Neural cell (in vitro differentiated cells): Measurements from ENCODE around the gene SEL1L2. TPM values are rescaled to one million over a fixed set of nuclear protein-coding genes. Genes with fewer than 3 reads are reported as not detected.

ENCODE experiments used
- H2AFZ ChIP-seq: fragments of 200-600, 300-800 bp; sonication (generic), shearing (Covaris generic); 2 replicates; pipeline ENCODE4 v1.6.0; 2014; ENCODE audit warnings: low read depth, mild to moderate bottlenecking, antibody characterized with exemption, low read length, moderate library complexity
- H3F3A ChIP-seq: fragments of 200-600 bp; shearing (Covaris generic); 2 replicates; pipeline ENCODE4 v1.6.1; 2016; ENCODE audit warnings: mild to moderate bottlenecking, moderate library complexity, mixed read lengths, antibody characterized with exemption, low read length; ENCODE audit not compliant: insufficient read depth, poor library complexity, severe bottlenecking
- H3K27ac ChIP-seq: fragments of 200-600, 300-800 bp; sonication (generic), shearing (Covaris generic); 2 replicates; pipeline ENCODE4 v1.5.1; 2014; ENCODE audit warnings: mild to moderate bottlenecking, low read length, moderate library complexity
- H3K27me3 ChIP-seq: fragments of 300-800, 200-600 bp; sonication (generic), shearing (Covaris generic); 2 replicates; pipeline ENCODE4 v1.6.0; 2014; ENCODE audit warnings: mild to moderate bottlenecking, low read depth, low read length, moderate library complexity; ENCODE audit not compliant: insufficient read depth
- H3K36me3 ChIP-seq: fragments of 300-800, 200-600 bp; sonication (generic), shearing (Covaris generic); 2 replicates; pipeline ENCODE4 v1.5.1; 2014; ENCODE audit warnings: mild to moderate bottlenecking, antibody characterized with exemption, low read length, moderate library complexity; ENCODE audit not compliant: insufficient read depth
- H3K4me2 ChIP-seq: fragments of 300-800, 200-600 bp; sonication (generic), shearing (Covaris generic); 2 replicates; pipeline ENCODE4 v1.6.0; 2014; ENCODE audit warnings: mild to moderate bottlenecking, low read length
- H3K4me3 ChIP-seq: fragments of 300-800, 200-600 bp; sonication (generic), shearing (Covaris generic); 2 replicates; pipeline ENCODE4 v1.5.1; 2014; ENCODE audit warnings: mild to moderate bottlenecking, low read length, moderate library complexity
- H3K79me2 ChIP-seq: fragments of 200-600 bp; shearing (Covaris generic); replicated peaks from 2 replicates; pipeline ENCODE4 v1.6.0; 2014; ENCODE audit warnings: mild to moderate bottlenecking, low read length, moderate library complexity; ENCODE audit not compliant: insufficient read depth
- H3K9ac ChIP-seq: fragments of 300-800, 200-600 bp; sonication (generic), shearing (Covaris generic); 2 replicates; pipeline ENCODE4 v1.6.1; 2016; ENCODE audit warnings: mild to moderate bottlenecking, low read length, mixed read lengths
- H3K9me2 ChIP-seq: fragments of 200-600 bp; shearing (Covaris generic); 2 replicates; pipeline ENCODE4 v1.6.1; 2016; ENCODE audit warnings: mild to moderate bottlenecking, low read length, mixed read lengths; ENCODE audit not compliant: insufficient read depth
- H3K9me3 ChIP-seq: fragments of 200-600, 300-800 bp; sonication (generic), shearing (Covaris generic); 2 replicates; pipeline ENCODE4 v1.6.1; 2016; ENCODE audit warnings: mild to moderate bottlenecking, mixed run types, low read length, moderate library complexity, mixed read lengths
- H4K20me1 ChIP-seq: fragments of 200-600 bp; shearing (Covaris generic); 2 replicates; pipeline ENCODE4 v1.6.1; 2016; ENCODE audit warnings: mild to moderate bottlenecking, mixed run types; ENCODE audit not compliant: insufficient read depth
- CTCF ChIP-seq: fragments of 450-650 bp; IDR thresholded peaks from 2 replicates; pipeline ENCODE4 v1.5.1; 2014; ENCODE audit warnings: antibody characterized with exemption, mild to moderate bottlenecking, moderate library complexity; ENCODE audit not compliant: poor library complexity, severe bottlenecking
- EP300 ChIP-seq: fragments of 450-650 bp; conservative IDR thresholded peaks from 2 replicates; pipeline ENCODE4 v1.6.1; 2014; ENCODE audit warnings: antibody characterized with exemption, mild to moderate bottlenecking, moderate library complexity; ENCODE audit not compliant: poor library complexity, severe bottlenecking
- EZH2 ChIP-seq: fragments of 200-600, 300-800 bp; shearing (Covaris generic), sonication (generic); IDR thresholded peaks from 2 replicates; pipeline ENCODE4 v1.6.1; 2014; ENCODE audit warnings: antibody characterized with exemption, low read length, borderline replicate concordance, mild to moderate bottlenecking; ENCODE audit not compliant: insufficient read depth, poor library complexity, severe bottlenecking
- MXI1 ChIP-seq: fragments of 450-650 bp; conservative IDR thresholded peaks from 2 replicates; pipeline ENCODE4 v1.6.1; 2014; ENCODE audit warnings: antibody characterized with exemption, mild to moderate bottlenecking; ENCODE audit not compliant: poor library complexity, severe bottlenecking
- POLR2AphosphoS5 ChIP-seq: IDR thresholded peaks from 2 replicates; pipeline ENCODE4 v1.6.1; 2012
- RAD21 ChIP-seq: fragments of 450-650 bp; conservative IDR thresholded peaks from 2 replicates; pipeline ENCODE4 v1.6.1; 2014; ENCODE audit warnings: antibody characterized with exemption, mild to moderate bottlenecking, moderate library complexity
- REST ChIP-seq: IDR thresholded peaks from 2 replicates; pipeline ENCODE4 v1.6.1; 2012; ENCODE audit warnings: borderline replicate concordance
- SMC3 ChIP-seq: fragments of 450-650 bp; conservative IDR thresholded peaks from 2 replicates; pipeline ENCODE4 v1.6.1; 2014; ENCODE audit warnings: antibody characterized with exemption, mild to moderate bottlenecking, moderate library complexity; ENCODE audit not compliant: poor library complexity
- TAF1 ChIP-seq: IDR thresholded peaks from 2 replicates; pipeline ENCODE4 v1.6.1; 2012; ENCODE audit warnings: low read depth
- polyA plus RNA-seq: library from polyadenylated mRNA; depleted of rRNA; stranded (reverse); fragments of >200 nt; gene quantifications from 2 replicates; pipeline ENCODE4 v1.2.3, GENCODE V29; 2014

Gene SEL1L2
- polyA plus RNA-seq, 1 donor from 2014 or later, result not detected

DNA sequence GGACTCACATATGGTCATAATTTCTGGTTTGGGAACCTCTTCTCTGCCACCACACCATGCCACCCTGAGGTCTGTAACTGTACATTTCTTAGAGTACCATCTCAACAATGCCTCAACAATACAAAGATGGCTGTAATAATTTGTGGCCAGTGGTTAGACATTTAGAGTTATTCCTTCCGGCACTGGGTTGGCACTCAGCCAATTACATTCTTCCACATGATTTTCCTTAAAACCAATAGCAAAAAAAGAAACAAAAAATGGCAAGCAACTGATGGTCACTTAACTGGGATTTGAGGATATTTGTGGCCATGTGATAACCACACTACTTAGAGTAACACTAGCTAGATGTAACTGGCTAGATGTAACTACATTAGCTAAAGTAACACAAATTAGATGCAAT, 79.9 kb downstream of the SEL1L2 start:
- Histone ChIP-seq H2AFZ (no peak overlapping the region), H3K4me3 (no peak overlapping the region), H3K9me2 (no peaks in the 10 kb centered on the region)

GRCh38 chr20:13909067-13909466, 81.3 kb downstream of the SEL1L2 start:
- no peaks in the 10 kb centered on the region for H3K9me2 ChIP-seq
- H3K27ac ChIP-seq, result no peak overlapping the region
- no peaks in the 10 kb centered on the region for H3K79me2 ChIP-seq
- H3K4me2 ChIP-seq, result no peak overlapping the region
- no peaks in the 10 kb centered on the region for H3K36me3 ChIP-seq
- H3F3A ChIP-seq, result no peaks in the 10 kb centered on the region
- H3K9ac ChIP-seq, result no peak overlapping the region
- no peak overlapping the region for H2AFZ ChIP-seq
- H4K20me1 ChIP-seq, result no peaks in the 10 kb centered on the region
- H3K9me3 ChIP-seq, result no peaks in the 10 kb centered on the region
- H3K27me3 ChIP-seq, result no peaks in the 10 kb centered on the region
- H3K4me3 ChIP-seq, result no peak overlapping the region
- no peak for TF ChIP-seq POLR2AphosphoS5
- no peak for TF ChIP-seq CTCF
- no peak for TF ChIP-seq EP300
- TF ChIP-seq EZH2, result no peak
- TF ChIP-seq MXI1, result no peak
- TF ChIP-seq SMC3, result no peak
- TF ChIP-seq TAF1, result no peak
- TF ChIP-seq RAD21, result no peak

More for the DNA sequence above, 79.9 kb downstream of the SEL1L2 start:
- TF ChIP-seq EZH2 (no peak), CTCF (no peak), POLR2AphosphoS5 (no peak), REST (no peak)
- H3K27ac ChIP-seq, result no peak overlapping the region
- H3K9me3 ChIP-seq, result no peaks in the 10 kb centered on the region
- H3K27me3 ChIP-seq, result no peaks in the 10 kb centered on the region
- no peaks in the 10 kb centered on the region for H3K79me2 ChIP-seq
- H4K20me1 ChIP-seq, result no peaks in the 10 kb centered on the region
- no peaks in the 10 kb centered on the region for H3F3A ChIP-seq
- no peak overlapping the region for H3K9ac ChIP-seq
- no peaks in the 10 kb centered on the region for H3K36me3 ChIP-seq
- H3K4me2 ChIP-seq, result no peak overlapping the region
